T-cell (primary cell): Measurements from ENCODE around the gene BPNT1. TPM values are rescaled to one million over a fixed set of nuclear protein-coding genes. Genes with fewer than 3 reads are reported as not detected.

Experiments used
- ATAC-seq, 4 experiments: fragments of 200-7000 bp in 3 of 4; fragments of 150-1000 bp in 1 of 4; cut with Tn5 transposase; replicated peaks in 1 of 4; 1 replicate in 3 of 4; 2 replicates in 1 of 4; pipeline ENCODE4 v1.10.0; 2021; ENCODE audit warnings: moderate library complexity in 3 of 4, mild to moderate bottlenecking in 2 of 4, moderate number of reproducible peaks in 1 of 4
- CTCF ChIA-PET, 2 donors: fragments of 300-600 bp; sonication (Branson Sonifier 250); formaldehyde crosslinking; loops; one replicate each; lab custom pipeline; 2022; ENCODE audit warnings: antibody characterized with exemption in 2 of 2; lab: Charles Lee
- POLR2A ChIA-PET, 2 donors: fragments of 300-600 bp; sonication (Branson Sonifier 250); formaldehyde crosslinking; loops; one replicate each; lab custom pipeline; 2022; ENCODE audit warnings: antibody characterized with exemption in 2 of 2; lab: Charles Lee
- DNase-seq, 35 experiments: peaks; one replicate each; pipeline versions ENCODE4 v3.0.0 to v3.0.0-alpha.2; 2013 to 2023
- H3K27ac ChIP-seq: one replicate; pipeline ENCODE4 v1.5.1; 2013; ENCODE audit warnings: low read length
- H3K27me3 ChIP-seq, 2 experiments: replicated peaks in 1 of 2; 1 replicate in 1 of 2; 2 replicates in 1 of 2; pipeline versions ENCODE4 v1.6.1 to v1.7.0; 2013; ENCODE audit warnings: low read length in 1 of 2, mixed read lengths in 1 of 2; ENCODE audit not compliant: control insufficient read depth in 2 of 2, insufficient read depth in 2 of 2; ENCODE audit errors: extremely low read depth in 1 of 2
- H3K36me3 ChIP-seq, 2 donors: 1 replicate in 1 of 2; 2 replicates in 1 of 2; pipeline versions ENCODE4 v1.6.1 to v1.7.0; 2013; ENCODE audit warnings: low read length in 1 of 2; ENCODE audit not compliant: control insufficient read depth in 2 of 2, insufficient read depth in 1 of 2; ENCODE audit errors: extremely low read depth in 1 of 2
- H3K4me1 ChIP-seq, 2 experiments: 1 replicate in 1 of 2; 2 replicates in 1 of 2; pipeline versions ENCODE4 v1.6.1 to v1.7.0; 2013; ENCODE audit warnings: low read length in 2 of 2, mixed read lengths in 1 of 2; ENCODE audit not compliant: insufficient read depth in 2 of 2, control insufficient read depth in 1 of 2; ENCODE audit errors: extremely low read depth in 1 of 2
- H3K4me3 ChIP-seq, 2 donors: 1 replicate in 1 of 2; 2 replicates in 1 of 2; pipeline versions ENCODE4 v1.5.1 to v1.7.0; 2013; ENCODE audit warnings: mild to moderate bottlenecking in 2 of 2, low read length in 1 of 2, moderate library complexity in 1 of 2; ENCODE audit not compliant: control insufficient read depth in 1 of 2; ENCODE audit errors: extremely low read depth in 1 of 2
- H3K9me3 ChIP-seq: 2 replicates; pipeline ENCODE4 v1.7.0; 2013
- H3K27ac Mint-ChIP-seq, 2 donors: one replicate each; pipeline ENCODE4 v1.8.0; 2020 to 2021; ENCODE audit warnings: mild to moderate bottlenecking in 2 of 2, mixed read lengths in 2 of 2
- H3K27me3 Mint-ChIP-seq, 2 donors: one replicate each; pipeline ENCODE4 v1.8.0; 2021 to 2022; ENCODE audit warnings: mixed read lengths in 2 of 2
- H3K36me3 Mint-ChIP-seq: one replicate; pipeline ENCODE4 v1.8.0; 2021; ENCODE audit warnings: mixed read lengths
- H3K4me1 Mint-ChIP-seq, 3 donors: one replicate each; pipeline ENCODE4 v1.8.0; 2020 to 2022; ENCODE audit warnings: mixed read lengths in 3 of 3, mild to moderate bottlenecking in 1 of 3
- H3K4me3 Mint-ChIP-seq, 3 donors: one replicate each; pipeline ENCODE4 v1.8.0; 2020 to 2022; ENCODE audit warnings: mild to moderate bottlenecking in 3 of 3, mixed read lengths in 3 of 3, moderate library complexity in 3 of 3
- H3K9me3 Mint-ChIP-seq, 3 donors: one replicate each; pipeline ENCODE4 v1.8.0; 2020 to 2022; ENCODE audit warnings: mixed read lengths in 3 of 3
- WGBS: methylation state at CpG from one replicate; pipeline ENCODE4 v1.1.5; 2013; ENCODE audit warnings: missing lambda C conversion rate; ENCODE audit not compliant: insufficient coverage; 5-methylcytosine and 5-hydroxymethylcytosine counted together
- total RNA-seq, 35 experiments: library from RNA in 6 of 35; stranded (reverse) in 6 of 35; fragments of 120-200 nt in 1 of 35; gene quantifications; one replicate each; pipeline versions ENCODE4 v1.2.1 to v1.2.4 and lab custom pipeline; 2013 to 2026

The BPNT1 gene
- total RNA-seq, 5 donors from 2014 or later (not counting 1 experiment from before 2014, with no cell fraction given): 8.5 to 16.8 (median 14.3) TPM

- Histone ChIP-seq H3K27me3 (no peaks in the 10 kb centered on the region), H3K4me3 (no peak overlapping the region), H3K36me3 (peaks cover 7 to 35% of the 10 kb centered on the region in 2 donors), H3K4me1 (no peaks in the 10 kb centered on the region), H3K27ac (no peak overlapping the region), H3K9me3 (no peaks in the 10 kb centered on the region)
- Mint-ChIP-seq H3K4me1 (no peaks in the 10 kb centered on the region), H3K27ac (no peak overlapping the region), H3K9me3 (peaks cover 0 to 4% (median 3%) of the 10 kb centered on the region in 3 donors), H3K4me3 (no peak overlapping the region), H3K36me3 (peaks cover 41% of the 10 kb centered on the region), H3K27me3 (no peaks in the 10 kb centered on the region)
- WGBS: no CpG with 5 or more reads among the region's 6 CpGs
- CTCF ChIA-PET: no interaction called here
- ATAC-seq (no peak), DNase-seq (no peak)
- POLR2A ChIA-PET: interaction anchor here in 1 of 2 donors (0.6 kb wide), 1 partner anchor 31 kb away, joined by 5 read pairs; no protein-coding TSS in a partner anchor
Observed at GRCh38 chr1:220062629-220063028, 27.0 kb downstream of the BPNT1 start.

- Mint-ChIP-seq H3K4me1 (peaks cover 0 to 7% (median 6%) of the 10 kb centered on the region in 3 donors), H3K27me3 (no peaks in the 10 kb centered on the region), H3K36me3 (peaks cover 45% of the 10 kb centered on the region), H3K9me3 (peaks cover 0 to 4% (median 3%) of the 10 kb centered on the region in 3 donors), H3K27ac (no peak overlapping the region), H3K4me3 (no peak overlapping the region)
- Histone ChIP-seq H3K27me3 (no peaks in the 10 kb centered on the region), H3K9me3 (no peaks in the 10 kb centered on the region), H3K36me3 (peaks cover 7 to 25% of the 10 kb centered on the region in 2 donors), H3K4me3 (no peak overlapping the region), H3K27ac (no peak overlapping the region), H3K4me1 (peaks cover 0 to 10% of the 10 kb centered on the region in 2 experiments)
- no peak for ATAC-seq
- 100% methylated on average over 1 of the region's 3 CpGs for WGBS
- ChIA-PET CTCF (interaction anchor here in 1 of 2 donors (0.6 kb wide), 1 partner anchor 50 kb away, joined by 5 read pairs; no protein-coding TSS in a partner anchor), POLR2A (no interaction called here)
- DNase-seq: no peak
Observed at GRCh38 chr1:220060876-220061275, 28.7 kb downstream of the BPNT1 start.

DNA sequence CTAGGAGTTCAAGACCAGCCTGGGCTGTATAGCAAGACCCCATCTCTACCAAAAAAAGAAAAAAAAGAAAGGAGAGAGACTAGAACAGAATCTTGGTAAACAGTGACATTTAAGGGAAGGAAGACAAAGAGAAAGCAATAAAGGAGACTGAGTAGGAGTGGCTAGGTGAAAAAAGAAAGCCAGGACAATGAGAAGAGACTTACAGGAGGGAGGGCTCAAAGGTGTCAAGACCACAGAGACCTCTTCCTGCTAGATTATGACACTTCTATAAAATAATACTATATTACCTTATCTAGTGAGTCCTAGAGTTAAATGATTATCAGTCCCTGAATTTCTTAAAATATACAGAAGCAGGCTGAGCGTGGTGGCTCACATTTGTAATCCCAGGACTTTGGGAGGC lies 33.2 kb downstream of the BPNT1 start:
- Histone ChIP-seq H3K9me3 (no peaks in the 10 kb centered on the region), H3K4me3 (no peak overlapping the region), H3K36me3 (peaks cover 7 to 11% of the 10 kb centered on the region in 2 donors), H3K27ac (peak overlapping the region; percentile 45), H3K27me3 (no peaks in the 10 kb centered on the region), H3K4me1 (peaks cover 0 to 10% of the 10 kb centered on the region in 2 experiments)
- ChIA-PET CTCF (no interaction called here), POLR2A (no interaction called here)
- H3K4me3 Mint-ChIP-seq: no peak overlapping the region
- peaks cover 12% of the 10 kb centered on the region for H3K36me3 Mint-ChIP-seq
- DNase-seq: peak in 1 of 35 experiments; percentile 60
- no peaks in the 10 kb centered on the region for H3K27me3 Mint-ChIP-seq
- ATAC-seq: peak in 3 of 4 experiments; percentile 43 to 77 (median 73)
- no CpG with 5 or more reads among the region's 1 CpG for WGBS
- peaks cover 0 to 10% (median 6%) of the 10 kb centered on the region in 3 donors for H3K4me1 Mint-ChIP-seq
- H3K27ac Mint-ChIP-seq: peak overlapping the region; percentile 53 to 74
- H3K9me3 Mint-ChIP-seq: no peaks in the 10 kb centered on the region

GRCh38 chr1:220046052-220046930 lies 43.3 kb downstream of the BPNT1 start, which contains the start of gene EPRS1:
TSS of gene EPRS1 (minus strand) at chr1:220046505. CDS start at chr1:220046388, 117 bp downstream.
- Histone ChIP-seq H3K4me3 (peak within 1 kb of the TSS; percentile 80 to 89), H3K27me3 (no peaks in the 10 kb centered on the region), H3K4me1 (peaks cover 3 to 16% of the 10 kb centered on the region in 2 experiments), H3K27ac (peak within 1 kb of the TSS; percentile 79), H3K36me3 (peaks cover 0 to 2% of the 10 kb centered on the region in 2 donors), H3K9me3 (no peaks in the 10 kb centered on the region)
- H3K4me3 Mint-ChIP-seq: peak within 1 kb of the TSS; percentile 96 to 98 (median 96)
- no peaks in the 10 kb centered on the region for H3K9me3 Mint-ChIP-seq
- WGBS: under 1% methylated on average over 64 of the region's 71 CpGs
- H3K27me3 Mint-ChIP-seq: no peaks in the 10 kb centered on the region
- H3K36me3 Mint-ChIP-seq: no peaks in the 10 kb centered on the region
- POLR2A ChIA-PET: interaction anchor here in 1 of 2 donors (0.6 kb wide), 1 partner anchor 44 kb away, joined by 9 read pairs; no protein-coding TSS in a partner anchor
- CTCF ChIA-PET: interaction anchor here in 1 of 2 donors (0.6 to 0.7 kb wide), 2 partner anchors 44 to 65 kb away, joined by 3 to 10 read pairs; no protein-coding TSS in a partner anchor
- ATAC-seq (peak; percentile 97 to 100 (median 99)), DNase-seq (peak; percentile 83 to 99 (median 94))
- peak within 1 kb of the TSS; percentile 94 to 97 for H3K27ac Mint-ChIP-seq
- H3K4me1 Mint-ChIP-seq: peaks cover 31 to 45% (median 40%) of the 10 kb centered on the region in 3 donors

GRCh38 chr1:220045356-220046051 lies 44.1 kb downstream of the BPNT1 start:
- Mint-ChIP-seq H3K27ac (peak overlapping the region; percentile 94 to 97), H3K27me3 (no peaks in the 10 kb centered on the region), H3K36me3 (no peaks in the 10 kb centered on the region), H3K4me1 (peaks cover 32 to 45% (median 40%) of the 10 kb centered on the region in 3 donors), H3K9me3 (no peaks in the 10 kb centered on the region), H3K4me3 (peak overlapping the region; percentile 96 to 98 (median 96))
- ATAC-seq (no peak), DNase-seq (peak in 1 of 35 experiments; percentile 52)
- peak overlapping the region; percentile 80 to 89 for H3K4me3 ChIP-seq
- H3K4me1 ChIP-seq: peaks cover 3 to 16% of the 10 kb centered on the region in 2 experiments
- no peaks in the 10 kb centered on the region for H3K27me3 ChIP-seq
- H3K9me3 ChIP-seq: no peaks in the 10 kb centered on the region
- peak overlapping the region; percentile 79 for H3K27ac ChIP-seq
- POLR2A ChIA-PET: no interaction called here
- WGBS: 8% methylated on average over 5 of the region's 17 CpGs
- peaks cover under 1 to 5% of the 10 kb centered on the region in 2 donors for H3K36me3 ChIP-seq
- CTCF ChIA-PET: interaction anchor here in 1 of 2 donors (0.6 to 0.7 kb wide), 3 partner anchors 45 to 67 kb away, joined by 3 to 10 read pairs (median 3); no protein-coding TSS in a partner anchor
